ENCODE results near the gene LGR6.

GRCh38 chr1:202223121-202223860, 29.7 kb downstream of the LGR6 start:
- TF ChIP-seq CTCF (IDR thresholded peaks at IDR 0.05; ENCODE audit: low read depth, low read length) (no peak), POLR2A (IDR thresholded peaks at IDR 0.05; ENCODE audit: extremely low read depth, insufficient read length) (no peak)

Measured in NB4 (cell line).